Vagina (tissue), 2 donors: Measurements from ENCODE around the gene PRRG4.
"Not testable (repeated sequence)": the region's sequence is repeated elsewhere in the genome, so short reads cannot be mapped to it uniquely, and the experiment has no call there.

Experiments
- CTCF ChIP-seq, 3 experiments: fragments of 450-650 bp in 2 of 3; fragments of 200-600 bp in 1 of 3; sonication (generic) in 1 of 3; IDR thresholded peaks; one replicate each; pipeline ENCODE4 v1.5.1; 2017 to 2019; ENCODE audit warnings: antibody characterized with exemption in 3 of 3, mild to moderate bottlenecking in 2 of 3, moderate library complexity in 2 of 3
- POLR2A ChIP-seq, 2 donors: fragments of 450-650 bp; IDR thresholded peaks; one replicate each; pipeline ENCODE4 v1.6.1; 2017; ENCODE audit warnings: antibody characterized with exemption in 2 of 2, mild to moderate bottlenecking in 2 of 2, moderate library complexity in 2 of 2

GRCh38 chr11:32823617-32824016 lies 6.1 kb upstream of the PRRG4 start:
- TF ChIP-seq POLR2A, CTCF (IDR thresholded peaks at IDR 0.05): not testable (repeated sequence)
